Sigmoid colon (tissue), 7 donors: Measurements from ENCODE around the gene RPIA. TPM values are rescaled to one million over a fixed set of nuclear protein-coding genes. Genes with fewer than 3 reads are reported as not detected.
"Not testable (repeated sequence)": the region's sequence is repeated elsewhere in the genome, so short reads cannot be mapped to it uniquely, and the experiment has no call there.

Experiments used
- DNase-seq: peaks from one replicate; pipeline ENCODE4 v3.0.0-alpha.2; 2019
- H3K27ac ChIP-seq, 4 donors: fragments of 200-600 bp; sonication (generic); one replicate each; pipeline ENCODE4 v1.5.1; 2016 to 2019; ENCODE audit warnings: mild to moderate bottlenecking in 1 of 4
- H3K27me3 ChIP-seq, 3 donors: fragments of 200-600 bp; sonication (generic); one replicate each; pipeline ENCODE4 v1.5.1; 2019; ENCODE audit warnings: mild to moderate bottlenecking in 1 of 3
- H3K36me3 ChIP-seq, 4 donors: fragments of 200-600 bp; sonication (generic); one replicate each; pipeline ENCODE4 v1.5.1; 2016 to 2019
- H3K4me1 ChIP-seq, 4 donors: fragments of 200-600 bp; sonication (generic); one replicate each; pipeline ENCODE4 v1.5.1; 2017 to 2019
- H3K4me3 ChIP-seq, 4 donors: fragments of 200-600 bp; sonication (generic); one replicate each; pipeline ENCODE4 v1.5.1; 2017 to 2019; ENCODE audit warnings: mild to moderate bottlenecking in 2 of 4, moderate library complexity in 1 of 4
- H3K9me3 ChIP-seq, 4 donors: fragments of 200-600 bp in 3 of 4; sonication (generic) in 3 of 4; one replicate each; pipeline versions ENCODE4 v1.5.1 to v1.6.1; 2013 to 2019
- CTCF ChIP-seq, 4 experiments: fragments of 450-650 bp in 3 of 4; fragments of 200-600 bp in 1 of 4; IDR thresholded peaks; one replicate each; pipeline ENCODE4 v1.5.1; 2016 to 2019; ENCODE audit warnings: antibody characterized with exemption in 4 of 4, mild to moderate bottlenecking in 3 of 4, moderate library complexity in 2 of 4
- EP300 ChIP-seq, 4 donors: sonication (generic); formaldehyde crosslinking; IDR thresholded peaks; one replicate each; pipeline ENCODE4 v1.6.1; 2017; ENCODE audit warnings: antibody characterized with exemption in 4 of 4
- POLR2A ChIP-seq, 2 donors: fragments of 450-650 bp; IDR thresholded peaks; one replicate each; pipeline ENCODE4 v1.6.1; 2016; ENCODE audit warnings: antibody characterized with exemption in 2 of 2, mild to moderate bottlenecking in 2 of 2, moderate library complexity in 2 of 2
- POLR2AphosphoS5 ChIP-seq, 4 donors: sonication (generic); formaldehyde crosslinking; IDR thresholded peaks; one replicate each; pipeline ENCODE4 v1.6.1; 2017; ENCODE audit warnings: antibody characterized with exemption in 4 of 4
- WGBS, 2 donors: extraction: QIAGEN DNeasy Blood & Tissue Kit; methylation state at CpG; one replicate each; pipeline ENCODE4 v1.1.7; 2013; 5-methylcytosine and 5-hydroxymethylcytosine counted together
- intact Hi-C: fragments of 100-400 bp; cut with DNase I; formaldehyde crosslinking; loops from one replicate; pipeline ENCODE4 v1.15.1; 2023
- polyA plus RNA-seq, 3 donors: library from polyadenylated mRNA; stranded (reverse); fragments of 200-250 nt; gene quantifications; one replicate each; pipeline ENCODE4 v1.2.3, GENCODE V29; 2013
- total RNA-seq, 4 donors: library from RNA; depleted of rRNA; stranded (reverse); fragments of >200 nt; gene quantifications; one replicate each; pipeline ENCODE4 v1.1.0, GENCODE V29; 2016
- donor health status: healthy with polysubstance abuse.
- donor health status: Bipolar disorder and iron deficiency.
- donor health status: healthy.

The RPIA gene
- total and polyA plus RNA-seq, 7 donors = 1.1 to 38.3 (median 8.2) TPM

- peaks cover 0 to 8% (median 8%) of the 10 kb centered on the region in 4 donors for H3K4me1 ChIP-seq
- 68 to 77% methylated on average over 4 of the region's 4 CpGs for WGBS, 2 donors
- no peaks in the 10 kb centered on the region for H3K9me3 ChIP-seq
- no peaks in the 10 kb centered on the region for H3K36me3 ChIP-seq
- intact Hi-C loops = no loop called here
- TF ChIP-seq EP300 (IDR thresholded peaks at IDR 0.05) (no peak), POLR2AphosphoS5 (IDR thresholded peaks at IDR 0.05) (no peak), CTCF (IDR thresholded peaks at IDR 0.05) (no peak), POLR2A (IDR thresholded peaks at IDR 0.05) (no peak)
- H3K27ac ChIP-seq = no peak overlapping the region
- DNase-seq = no peak
- H3K27me3 ChIP-seq = peaks cover 5 to 10% (median 8%) of the 10 kb centered on the region in 3 donors
- no peak overlapping the region for H3K4me3 ChIP-seq
These were observed 78.5 kb downstream of the RPIA start for GRCh38 chr2:88770016-88770415.

- H3K9me3 ChIP-seq, H3K4me3 ChIP-seq, H3K36me3 ChIP-seq, H3K4me1 ChIP-seq, intact Hi-C loops, H3K27me3 ChIP-seq, H3K27ac ChIP-seq, DNase-seq: not testable (repeated sequence)
- 67 to 68% methylated on average over 7 of the region's 7 CpGs for WGBS, 2 donors
These were observed 82.0 kb downstream of the RPIA start for GRCh38 chr2:88773233-88774028.

GRCh38 chr2:88789213-88789612 is 97.7 kb downstream of the RPIA start:
- H3K9me3 ChIP-seq, H3K36me3 ChIP-seq, DNase-seq, H3K27me3 ChIP-seq, H3K27ac ChIP-seq, intact Hi-C loops, H3K4me1 ChIP-seq, H3K4me3 ChIP-seq: not testable (repeated sequence)
- WGBS, 2 donors = 89 to 95% methylated on average over 2 of the region's 2 CpGs

- H3K36me3 ChIP-seq, H3K4me3 ChIP-seq, H3K27ac ChIP-seq, H3K4me1 ChIP-seq, intact Hi-C loops, DNase-seq, H3K9me3 ChIP-seq, H3K27me3 ChIP-seq: not testable (repeated sequence)
- WGBS, 2 donors = 80 to 81% methylated on average over 2 of the region's 2 CpGs
These were observed 104.5 kb downstream of the RPIA start for GRCh38 chr2:88795932-88796331.

- intact Hi-C loops, H3K27ac ChIP-seq, H3K36me3 ChIP-seq, H3K4me3 ChIP-seq, H3K4me1 ChIP-seq, H3K27me3 ChIP-seq, H3K9me3 ChIP-seq, DNase-seq: not testable (repeated sequence)
- 82 to 92% methylated on average over 1 of the region's 1 CpG for WGBS, 2 donors
These were observed 105.0 kb downstream of the RPIA start for GRCh38 chr2:88796523-88796922.

- H3K9me3 ChIP-seq, H3K36me3 ChIP-seq, H3K27me3 ChIP-seq, intact Hi-C loops, H3K4me1 ChIP-seq, DNase-seq, H3K27ac ChIP-seq, H3K4me3 ChIP-seq: not testable (repeated sequence)
- WGBS, 2 donors = 58 to 74% methylated on average over 1 of the region's 1 CpG
These were observed 105.7 kb downstream of the RPIA start for GRCh38 chr2:88797164-88797563.

Other genes starting within 250 kb of the RPIA start
- not detected for gene FOXI3, start 239.0 kb upstream of the RPIA start, total RNA-seq
- not detected for gene FOXI3, start 239.0 kb upstream of the RPIA start, polyA plus RNA-seq
- 10 to 100 TPM in 2 of 4 donors, 1 to 10 TPM in 2; 7.1 to 16.6 (median 10.4) TPM for gene EIF2AK3, start 64.2 kb upstream of the RPIA start, total RNA-seq
- 10 to 100 TPM in 1 of 3 donors, 1 to 10 TPM in 2; 3.0 to 13.6 (median 5.5) TPM for gene EIF2AK3, start 64.2 kb upstream of the RPIA start, polyA plus RNA-seq